ENCODE results near the gene CAPN1. TPM values are rescaled to one million over a fixed set of nuclear protein-coding genes. Genes with fewer than 3 reads are reported as not detected.

Gene CAPN1
- total RNA-seq, 1 experiment from 2014 or later = 175 TPM

- no peak overlapping the region for H2BK12ac ChIP-seq (ENCODE audit: insufficient read length, low read depth, low read length)
- H3K18ac ChIP-seq (ENCODE audit: insufficient read length, low read depth, low read length) = no peak overlapping the region
- no peak overlapping the region for H3K23ac ChIP-seq (ENCODE audit: insufficient read length, low read depth, low read length)
- no peak overlapping the region for H4K5ac ChIP-seq (ENCODE audit: insufficient read length, low read depth, low read length)
- Mint-ChIP-seq H3K36me3 (ENCODE audit: insufficient read depth in 1 of 3, low read depth in 3 of 3) (peaks cover 18 to 58% (median 53%) of the 10 kb centered on the region in 3 experiments; a peak in 6 of 7 replicates), H3K4me1 (peaks cover 27 to 42% of the 10 kb centered on the region in 2 experiments), H3K9me3 (no peaks in the 10 kb centered on the region), H3K27me3 (ENCODE audit: low read depth) (no peaks in the 10 kb centered on the region), H3K27ac (peak overlapping the region in 2 of 3 experiments; percentile 61 to 62; a peak in 3 of 7 replicates), H3K4me3 (no peak overlapping the region; a peak in 1 of 5 replicates)
- no peak overlapping the region for H2AK5ac ChIP-seq (ENCODE audit: insufficient read length, low read length)
- H3K14ac ChIP-seq (ENCODE audit: insufficient read depth, low read length) = no peak overlapping the region
- no peaks in the 10 kb centered on the region for H3K9me3 ChIP-seq (ENCODE audit: control insufficient read depth, low read depth, low read length)
- no peak overlapping the region for H2BK120ac ChIP-seq (ENCODE audit: low read depth, low read length, poor library complexity, severe bottlenecking)
- H3K79me1 ChIP-seq (ENCODE audit: insufficient read depth, low read depth, low read length, poor library complexity, severe bottlenecking) = no peaks in the 10 kb centered on the region
- no peak overlapping the region for H2BK15ac ChIP-seq (ENCODE audit: low read depth, low read length)
- H3K27me3 ChIP-seq (ENCODE audit: insufficient read depth, low read length) = no peaks in the 10 kb centered on the region
- H3K79me2 ChIP-seq (ENCODE audit: insufficient read depth, low read length) = no peaks in the 10 kb centered on the region
- no peak overlapping the region for H2BK20ac ChIP-seq (ENCODE audit: low read depth, low read length, poor library complexity, severe bottlenecking)
- H3K23me2 ChIP-seq (ENCODE audit: insufficient read length, low read depth, low read length, poor library complexity, severe bottlenecking) = peaks cover under 1% of the 10 kb centered on the region
- H4K8ac ChIP-seq (replicated peaks; ENCODE audit: insufficient read length, low read depth, low read length) = no peak overlapping the region
- no peak overlapping the region for H2AFZ ChIP-seq (ENCODE audit: low read length)
- no peak overlapping the region for H3K9ac ChIP-seq (ENCODE audit: extremely low read depth, insufficient read length, low read length)
- H3K4me1 ChIP-seq (ENCODE audit: insufficient read depth, low read length) = peaks cover 4% of the 10 kb centered on the region; the same call in 1 of the 2 replicates
- no peak overlapping the region for H3K4me2 ChIP-seq (ENCODE audit: insufficient read depth, insufficient read length, low read length)
- no peak overlapping the region for H3K4ac ChIP-seq (ENCODE audit: low read depth, low read length)
- DNase-seq = no peak
- no peak for TF ChIP-seq CTCF (conservative IDR thresholded peaks at IDR 0.05)
- H4K91ac ChIP-seq (ENCODE audit: insufficient read length, low read depth, low read length) = no peak overlapping the region
- H4K20me1 ChIP-seq (ENCODE audit: control insufficient read depth, insufficient read depth, insufficient read length) = no peaks in the 10 kb centered on the region
- no peak overlapping the region for H2BK5ac ChIP-seq (ENCODE audit: insufficient read length, low read length)
- H3K27ac ChIP-seq (ENCODE audit: insufficient read length, low read depth, low read length) = no peak overlapping the region
- no peak overlapping the region for H3T11ph ChIP-seq (ENCODE audit: low read length)
- no peak overlapping the region for H3K56ac ChIP-seq (ENCODE audit: insufficient read length, low read depth, low read length)
- WGBS (ENCODE audit: extremely low coverage, insufficient read length, low lambda C conversion rate) = no CpG with 5 or more reads among the region's 14 CpGs
Observed at GRCh38 chr11:65210361-65210731, 28.6 kb downstream of the CAPN1 start.

Data from H9 (cell line).